NCI-H446 treated with DMSO at 0.1 percent for 48 hours (cell line): Measurements from ENCODE around the gene DNAJC7.
A peak's percentile ranks its signal among the peaks of the same experiment; 100 is the strongest.

ENCODE experiments used
- DNase-seq: peaks from one replicate; lab custom pipeline; 2025; lab: John Stamatoyannopoulos, UW

DNAJC7 gene

DNA sequence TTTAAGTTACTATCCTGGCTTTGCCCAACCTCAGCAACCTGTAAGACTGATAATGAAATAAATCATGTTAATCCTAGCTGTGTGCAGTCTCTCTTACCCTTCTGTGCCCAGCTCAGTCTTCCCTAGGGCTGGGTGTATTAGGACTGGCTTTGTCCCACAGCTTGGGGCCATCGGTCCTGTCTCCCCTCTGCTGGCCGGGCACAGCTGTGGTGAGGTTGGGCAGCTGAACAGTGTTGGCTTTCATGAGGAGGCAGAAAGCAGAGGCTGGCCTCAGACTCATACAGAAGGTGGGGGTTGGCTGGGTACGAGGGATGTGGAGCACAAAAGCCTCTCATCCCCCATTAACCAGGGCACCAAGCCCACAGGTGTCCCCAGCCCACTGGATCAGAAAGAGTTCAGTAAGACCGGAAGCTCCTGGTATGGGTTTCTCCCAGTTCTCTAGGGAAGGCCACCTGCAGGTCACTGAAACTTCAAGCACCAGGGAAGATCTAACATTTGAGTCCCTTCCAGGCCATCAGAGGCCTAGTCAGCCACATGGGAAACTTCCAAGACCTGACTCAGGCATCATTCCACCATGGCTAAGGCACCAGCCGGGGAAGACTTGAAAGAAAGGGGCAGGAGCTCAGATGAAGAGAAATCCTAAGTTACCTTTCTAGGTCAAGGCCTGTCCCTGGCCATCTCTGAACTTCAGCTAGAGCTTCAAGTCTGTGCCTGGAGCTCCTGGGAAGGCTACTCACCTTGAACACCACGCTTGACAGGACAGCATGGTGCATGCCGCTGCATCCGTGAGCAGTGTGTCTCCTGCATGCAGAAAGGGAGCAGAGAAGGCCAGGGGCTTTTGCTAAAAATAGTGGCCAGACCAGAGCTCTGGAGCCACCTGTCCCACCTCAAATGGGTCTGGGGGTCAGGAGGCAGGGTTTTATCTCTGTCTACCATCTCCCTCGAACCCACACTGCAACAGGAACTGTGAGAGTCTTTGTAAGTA is 41.8 kb downstream of the DNAJC7 start:
- no peak for DNase-seq

DNA sequence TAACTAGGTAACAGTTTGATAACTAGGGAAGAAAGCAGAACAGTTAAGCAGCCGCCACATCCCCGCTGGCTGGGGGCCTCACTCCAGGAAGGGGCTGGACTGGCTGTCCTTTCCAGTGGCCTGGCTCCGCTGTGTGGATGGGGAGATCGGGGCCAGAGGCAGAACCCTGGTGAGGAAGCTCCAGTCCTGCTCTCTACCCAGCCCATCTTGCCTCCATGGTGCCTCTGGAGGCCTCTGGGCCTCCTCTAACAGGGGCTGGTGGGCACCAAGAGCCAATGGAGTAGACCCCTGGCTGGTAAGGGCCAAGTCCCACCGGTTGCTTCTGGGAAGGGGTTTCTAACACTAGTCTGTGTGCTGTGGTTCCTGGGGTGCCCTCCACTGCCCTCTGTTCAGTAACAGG is 42.6 kb downstream of the DNAJC7 start:
- no peak for DNase-seq

DNA sequence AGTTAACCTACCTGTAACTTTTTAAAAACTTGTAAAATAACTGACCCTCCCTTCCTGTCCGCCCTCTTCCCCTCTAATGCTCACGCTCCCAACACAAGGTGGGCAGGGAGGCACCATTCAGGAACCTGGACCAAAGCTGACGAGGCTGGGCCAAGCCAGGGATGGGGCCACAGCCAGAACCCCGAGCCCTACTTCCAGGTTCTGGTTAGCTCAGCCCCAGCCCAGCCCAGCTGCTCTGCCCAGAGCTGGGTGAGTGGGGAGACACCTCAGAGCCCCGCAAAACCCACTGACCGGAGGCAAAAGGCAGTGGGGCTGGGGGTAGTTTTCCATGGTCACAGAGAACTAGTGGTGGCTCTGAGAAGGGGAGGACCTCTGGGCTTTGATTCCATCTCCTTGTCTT is 43.2 kb downstream of the DNAJC7 start:
- DNase-seq: no peak

DNA sequence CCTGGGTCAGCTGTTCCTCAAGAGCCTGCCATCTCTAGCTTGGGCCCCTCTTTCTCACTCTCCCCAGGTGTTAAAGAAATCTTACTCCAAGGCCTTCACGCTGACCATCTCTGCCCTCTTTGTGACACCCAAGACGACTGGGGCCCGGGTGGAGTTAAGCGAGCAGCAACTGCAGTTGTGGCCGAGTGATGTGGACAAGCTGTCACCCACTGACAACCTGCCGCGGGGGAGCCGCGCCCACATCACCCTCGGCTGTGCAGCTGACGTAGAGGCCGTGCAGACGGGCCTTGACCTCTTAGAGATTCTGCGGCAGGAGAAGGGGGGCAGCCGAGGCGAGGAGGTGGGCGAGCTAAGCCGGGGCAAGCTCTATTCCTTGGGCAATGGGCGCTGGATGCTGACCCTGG is 43.8 kb downstream of the DNAJC7 start:
- DNase-seq: no peak

DNA sequence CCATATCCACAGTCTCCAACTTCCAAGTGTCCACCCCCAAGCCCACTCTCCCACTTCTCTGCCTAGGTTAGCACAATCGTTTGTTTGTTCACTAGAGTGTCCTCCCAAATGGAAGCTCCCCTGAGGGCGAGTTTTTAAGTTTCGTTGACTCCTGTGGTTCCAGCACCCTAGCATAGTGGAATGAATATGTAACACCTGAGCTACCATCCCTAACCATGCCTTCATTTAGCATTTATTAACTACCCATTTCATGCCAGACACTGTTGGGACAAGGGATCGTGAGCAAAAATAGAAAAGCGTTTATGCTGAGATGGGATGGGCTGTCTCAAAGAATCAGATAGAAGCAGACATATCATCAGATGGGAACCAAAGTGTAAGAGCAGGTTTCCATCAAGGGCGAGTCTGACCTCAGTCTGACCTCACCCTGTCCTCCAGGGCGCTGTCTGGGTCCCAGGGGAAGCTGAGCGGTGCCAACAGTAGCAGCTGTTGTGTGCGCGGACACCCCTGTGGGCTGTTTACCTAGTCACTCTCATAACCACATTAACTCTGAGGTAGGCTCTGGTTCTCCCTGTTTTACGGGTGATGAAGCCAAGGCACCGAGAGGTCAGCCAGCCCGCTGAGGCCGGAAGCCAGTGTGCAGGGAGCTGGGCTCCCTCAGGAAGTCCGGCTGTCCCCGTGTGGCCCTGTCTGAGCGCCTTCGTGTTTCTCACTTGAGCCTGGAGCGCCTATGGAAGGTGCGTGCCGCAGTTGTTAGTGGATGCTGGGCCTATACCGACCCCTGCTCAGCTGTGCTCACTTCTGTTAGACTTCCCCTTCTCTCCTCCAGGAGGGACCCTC is 44.5 kb downstream of the DNAJC7 start:
- no peak for DNase-seq

DNA sequence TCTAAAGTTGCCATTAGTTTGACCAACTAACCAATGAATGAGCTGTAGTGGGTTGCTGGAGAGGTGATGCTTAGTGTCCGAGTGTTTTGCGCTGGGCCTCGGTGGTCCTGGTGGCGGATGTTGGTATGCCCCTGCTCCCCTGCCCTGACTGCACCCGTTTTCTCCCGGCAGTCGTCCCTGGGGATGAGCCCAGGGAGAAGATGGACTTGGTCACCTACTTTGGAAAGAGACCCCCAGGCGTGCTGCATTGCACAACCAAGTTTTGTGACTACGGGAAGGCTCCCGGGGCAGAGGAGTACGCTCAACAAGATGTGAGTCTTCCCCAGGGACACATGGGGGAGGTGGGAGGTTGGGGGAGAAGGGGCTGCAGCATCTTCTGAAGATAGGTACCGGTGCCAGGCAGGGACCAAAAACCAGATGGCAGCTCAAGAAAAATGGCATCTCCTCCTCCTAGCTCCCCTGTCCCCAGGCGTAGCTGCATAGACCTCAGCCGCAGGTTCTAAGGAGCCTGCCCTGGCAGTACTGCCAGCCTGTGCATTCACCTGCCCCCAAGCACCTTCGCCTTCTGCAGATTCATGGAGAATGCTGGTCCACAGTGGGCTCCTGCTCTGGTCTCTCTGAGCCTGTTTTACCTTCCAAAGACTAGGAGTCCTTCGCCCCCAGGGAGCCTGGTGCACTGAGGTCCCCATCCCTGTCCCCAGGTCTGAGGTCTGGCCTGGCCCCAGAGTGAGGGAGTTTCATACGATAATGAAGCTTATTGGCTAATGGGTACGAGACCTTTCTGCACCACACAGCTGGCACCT is 45.3 kb downstream of the DNAJC7 start:
- DNase-seq: no peak

DNA sequence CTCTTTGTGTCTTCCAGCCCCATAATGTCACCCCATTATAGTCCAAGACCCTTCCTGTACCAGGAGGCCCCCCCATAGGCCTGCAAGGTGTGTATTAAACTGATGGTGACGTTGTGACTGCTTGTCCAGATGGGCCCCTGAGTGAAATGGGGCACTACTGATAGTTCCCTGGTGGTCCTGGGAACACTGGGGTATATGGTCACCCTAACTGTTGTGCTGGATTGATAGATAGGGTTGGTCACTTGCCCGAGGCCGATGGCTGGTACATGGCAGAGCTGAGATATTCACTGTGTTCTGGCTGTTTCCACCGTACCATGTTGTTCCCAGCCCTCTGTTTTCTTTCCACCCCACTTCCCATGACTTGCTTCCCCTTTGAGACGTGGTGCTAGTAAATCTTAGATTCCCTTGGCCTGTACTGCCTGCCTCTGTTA is 46.3 kb downstream of the DNAJC7 start:
- DNase-seq: no peak

DNA sequence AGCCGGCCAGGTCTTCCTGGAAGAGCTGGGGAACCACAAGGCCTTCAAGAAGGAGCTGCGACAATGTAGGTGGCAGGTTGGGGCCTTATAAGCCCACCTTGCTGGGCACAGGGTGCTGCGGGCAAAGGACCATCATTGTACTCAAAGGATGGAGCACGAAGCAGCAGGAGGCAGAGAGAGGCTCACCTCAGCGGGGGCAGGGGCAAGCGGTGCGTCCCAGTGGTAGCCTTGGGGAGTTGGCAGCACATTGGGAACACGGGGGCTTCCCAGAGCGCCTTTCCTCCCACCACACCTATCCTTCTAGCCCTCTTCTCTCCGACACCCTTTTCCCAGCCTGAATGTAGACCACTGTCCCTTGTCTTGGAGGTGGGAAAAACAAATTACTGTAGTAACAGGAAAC is 48.6 kb downstream of the DNAJC7 start:
- DNase-seq: no peak

DNA sequence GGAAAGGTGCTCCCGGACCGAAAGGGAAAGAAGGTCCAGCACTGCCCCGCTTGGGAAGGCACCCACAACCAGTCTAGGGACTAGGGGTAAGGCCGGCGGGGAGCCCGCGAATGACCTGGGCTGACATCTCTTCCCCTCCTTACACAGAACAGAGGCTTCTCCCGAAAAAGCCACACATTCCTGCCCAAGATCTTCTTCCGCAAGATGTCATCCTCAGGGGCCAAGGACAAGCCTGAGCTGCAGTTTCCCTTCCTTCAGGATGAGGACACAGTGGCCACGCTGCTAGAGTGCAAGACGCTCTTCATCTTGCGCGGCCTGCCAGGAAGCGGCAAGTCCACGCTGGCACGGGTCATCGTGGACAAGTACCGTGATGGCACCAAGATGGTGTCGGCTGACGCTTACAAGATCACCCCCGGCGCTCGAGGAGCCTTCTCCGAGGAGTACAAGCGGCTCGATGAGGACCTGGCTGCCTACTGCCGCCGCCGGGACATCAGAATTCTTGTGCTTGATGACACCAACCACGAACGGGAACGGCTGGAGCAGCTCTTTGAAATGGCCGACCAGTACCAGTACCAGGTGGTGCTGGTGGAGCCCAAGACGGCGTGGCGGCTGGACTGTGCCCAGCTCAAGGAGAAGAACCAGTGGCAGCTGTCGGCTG is 49.2 kb downstream of the DNAJC7 start:
- no peak for DNase-seq

DNA sequence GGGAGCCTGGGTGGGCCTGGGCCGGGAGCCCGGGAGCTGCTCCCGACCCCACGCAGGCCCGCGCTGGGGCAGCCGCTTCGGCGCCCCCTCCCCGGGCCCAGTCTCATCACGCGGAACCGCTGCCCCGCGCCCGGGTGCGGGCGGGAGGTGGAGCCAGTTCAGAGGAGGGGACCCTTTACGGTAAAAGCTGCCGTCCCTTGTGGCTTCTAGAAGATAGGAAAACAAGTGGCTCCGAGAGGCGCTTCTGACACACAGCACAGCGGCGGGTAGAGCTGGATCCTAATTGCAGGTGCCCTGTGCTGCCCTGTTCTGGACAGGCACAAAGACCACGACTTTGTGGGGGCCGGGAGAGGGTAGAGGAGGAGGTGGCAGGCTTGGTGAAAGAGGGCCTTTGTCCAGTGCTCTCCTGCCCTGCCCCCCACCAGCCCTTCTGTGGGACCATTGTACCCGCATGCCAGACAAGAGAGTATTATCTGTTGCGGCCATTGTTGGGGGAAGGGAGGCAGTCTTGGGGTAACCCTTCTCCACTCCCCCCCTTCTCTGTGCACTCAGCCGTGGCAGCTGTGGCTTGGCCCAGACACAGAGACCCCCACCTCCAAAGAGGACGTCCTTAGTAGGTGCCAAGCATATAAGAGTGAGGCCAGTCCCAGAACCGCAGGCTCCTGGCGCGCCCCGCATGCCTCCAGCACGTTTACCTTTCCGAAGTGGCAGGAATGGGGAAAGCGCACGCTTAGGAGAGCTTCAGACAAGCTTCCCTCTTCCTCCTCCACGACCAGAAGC is 49.9 kb downstream of the DNAJC7 start:
- DNase-seq: no peak

DNA sequence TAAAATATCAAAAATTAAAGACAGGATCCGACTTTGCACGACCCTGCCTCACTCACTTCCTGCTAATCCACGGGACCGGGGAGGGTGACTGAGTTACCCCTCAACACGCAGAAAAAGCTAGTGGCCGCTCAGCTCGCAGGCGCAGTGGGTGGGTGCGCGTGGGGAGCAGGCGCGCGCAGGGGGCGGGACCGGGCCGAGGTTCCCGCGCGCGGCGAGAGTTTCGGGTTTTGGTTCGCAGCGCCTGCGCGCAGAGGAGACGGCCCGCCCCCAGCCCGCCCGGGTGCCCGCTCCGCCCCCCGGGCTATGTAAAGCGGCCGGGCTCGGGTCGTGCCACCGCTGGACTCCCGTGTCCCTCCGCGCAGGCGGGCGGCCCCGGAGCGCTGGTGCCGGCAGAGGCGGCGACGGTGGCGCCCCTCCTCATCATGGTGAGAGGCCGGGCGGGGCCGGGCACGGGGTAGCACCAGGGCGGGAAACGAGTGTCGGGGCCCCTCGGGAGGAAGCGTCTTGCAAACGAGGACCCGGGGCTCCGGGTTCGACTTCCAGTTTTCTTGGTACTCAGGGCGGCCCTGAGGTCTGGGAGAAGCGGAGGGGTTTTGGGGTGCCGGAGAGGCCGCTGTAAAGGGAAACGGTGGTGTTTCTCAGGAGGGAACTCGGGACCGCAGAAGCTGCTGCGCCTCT is 50.6 kb downstream of the DNAJC7 start, which contains the start of gene CNP:
TSS of gene CNP (plus strand) at position 333 of the 678 bp plus-strand sequence. CDS start at position 423, 90 bp downstream.
- DNase-seq: peak; percentile 49

DNA sequence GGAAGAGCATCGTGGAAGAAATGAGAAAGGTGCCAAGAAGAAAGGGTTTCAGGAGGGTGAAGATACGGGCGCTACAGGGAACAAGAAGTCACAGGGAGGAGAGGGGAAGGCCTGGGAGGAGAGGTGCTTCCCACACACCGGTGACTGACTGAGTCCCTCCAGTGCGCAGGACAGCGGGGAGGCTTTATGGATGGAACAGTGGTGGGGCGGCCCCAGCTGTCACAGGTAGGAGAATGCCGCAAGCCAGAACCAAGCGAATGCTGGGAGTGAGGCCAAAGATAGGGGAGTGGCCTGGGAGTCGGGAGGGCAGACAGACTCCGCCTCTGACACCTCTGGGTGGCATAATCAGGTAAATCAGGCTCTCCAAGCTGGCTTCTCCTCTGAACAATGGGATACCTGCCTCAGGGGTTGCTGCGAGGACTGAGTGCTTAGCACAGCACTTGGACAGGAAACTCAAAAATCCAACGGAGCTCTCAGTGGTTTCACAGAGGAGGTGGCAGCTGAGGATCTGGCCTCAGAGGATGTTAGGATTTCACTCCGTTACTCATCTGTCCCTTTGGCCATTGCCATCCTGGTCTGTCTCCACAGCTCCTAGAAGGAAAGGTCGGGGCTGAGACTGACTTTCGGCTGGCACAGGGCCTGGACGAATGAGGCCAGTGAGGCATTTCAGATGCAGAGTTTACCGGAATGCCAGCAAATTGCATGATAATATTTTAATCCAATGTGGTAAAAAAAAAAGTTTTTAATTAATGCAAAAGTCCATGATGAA is 51.4 kb downstream of the DNAJC7 start:
- DNase-seq: no peak

DNA sequence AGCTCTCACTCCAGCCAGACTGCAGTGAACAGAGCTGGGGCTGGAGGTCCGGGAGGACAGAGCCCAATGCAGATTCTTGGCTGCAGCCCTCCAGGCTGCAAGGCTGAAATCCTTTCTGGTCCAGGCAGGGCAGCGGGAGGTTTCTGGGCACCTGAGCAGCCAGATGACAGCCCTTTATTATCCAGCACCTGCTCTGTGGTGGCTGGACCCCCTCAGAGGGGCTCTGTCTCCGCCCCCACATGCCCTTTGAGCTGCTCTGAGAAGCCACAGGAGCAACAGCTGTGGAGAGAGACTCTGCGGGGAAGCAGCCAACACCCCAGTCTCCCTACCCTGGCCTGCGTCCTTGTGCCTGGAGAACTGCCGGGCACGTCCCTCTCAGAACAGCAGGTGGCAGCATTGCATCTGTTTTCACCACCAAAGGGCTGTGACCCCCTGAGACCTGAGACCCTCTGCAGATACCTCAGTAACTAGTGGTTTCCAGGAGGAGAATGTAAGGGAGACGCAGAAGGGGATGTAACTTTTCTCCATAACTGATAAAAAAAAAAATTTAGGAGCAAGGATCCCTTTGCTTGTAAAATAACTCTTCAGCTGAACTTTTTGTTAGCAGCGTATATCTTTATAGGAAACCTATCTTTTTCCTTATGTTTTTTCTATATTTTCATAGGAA is 54.3 kb downstream of the DNAJC7 start:
- peak; percentile 38 for DNase-seq

DNA sequence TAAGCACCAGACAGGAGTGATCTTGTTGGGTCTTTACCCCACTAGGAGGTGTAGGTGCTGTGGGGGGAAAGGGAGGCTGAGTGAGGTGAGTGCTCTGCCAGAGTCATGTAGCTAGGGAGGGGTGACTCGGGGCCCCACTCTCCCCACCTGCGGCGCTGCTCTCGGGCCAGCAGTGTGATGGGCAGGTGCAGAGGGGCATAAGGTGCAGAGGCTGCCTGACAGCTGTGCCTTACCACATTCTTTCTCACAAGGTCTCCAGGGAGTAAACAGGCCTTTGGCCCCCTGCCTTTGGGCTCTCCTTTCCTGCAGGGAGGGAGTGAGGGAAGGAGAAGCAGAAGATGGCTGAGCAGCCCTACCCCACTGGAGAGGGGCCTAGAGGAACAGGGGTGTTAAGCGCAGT is 55.1 kb downstream of the DNAJC7 start:
- DNase-seq: no peak

DNA sequence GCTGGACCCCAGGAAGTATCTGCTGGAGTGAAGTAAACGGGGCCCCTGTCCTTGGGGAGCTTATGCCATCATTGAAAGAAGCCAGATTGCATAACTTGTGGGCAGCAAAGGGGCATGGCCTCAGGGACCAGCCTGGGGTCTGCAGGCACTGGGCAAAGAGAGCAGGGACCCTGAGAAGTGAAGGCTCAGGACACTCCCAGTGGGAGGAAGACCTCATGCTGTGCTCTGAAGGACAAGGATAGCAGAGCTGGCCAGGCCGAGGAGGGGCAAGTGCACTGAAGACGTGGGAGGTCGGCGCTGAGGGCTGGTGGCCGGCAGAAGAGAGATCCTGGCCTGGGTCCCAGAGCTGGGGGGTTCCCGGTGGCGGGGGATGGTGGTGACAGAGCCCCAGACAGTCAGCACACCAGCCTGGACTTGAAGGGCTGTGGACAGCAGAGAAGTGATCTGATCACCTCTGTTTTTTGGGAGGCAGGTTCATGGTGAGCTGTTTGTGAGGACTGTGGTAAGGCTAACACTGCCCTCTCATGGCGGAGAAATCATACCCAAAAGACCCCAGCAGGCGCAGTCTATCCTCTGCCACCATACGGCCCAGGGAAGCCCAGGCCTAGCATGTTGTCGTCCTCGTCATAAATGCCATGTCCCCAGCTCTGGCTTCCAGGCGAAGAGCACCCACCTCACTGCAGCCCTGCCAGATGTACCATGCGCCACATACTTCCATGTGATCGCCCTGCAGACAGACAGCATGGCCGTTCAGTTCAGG is 57.7 kb downstream of the DNAJC7 start:
- peak; percentile 23 for DNase-seq

DNA sequence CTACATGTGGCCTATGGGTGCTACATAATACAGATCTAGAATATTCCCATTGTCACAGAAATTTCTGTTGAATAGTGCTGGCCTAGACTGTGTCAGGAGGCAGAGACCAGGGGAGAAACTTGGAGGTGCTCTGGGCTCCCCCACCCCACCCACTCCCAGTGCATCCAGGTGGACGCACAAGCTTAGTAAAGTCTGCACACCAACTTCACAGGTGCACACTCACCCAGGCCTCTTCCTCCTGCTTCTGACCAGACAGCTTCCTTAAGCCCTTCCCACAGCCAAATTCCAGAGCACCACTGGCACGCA is 58.3 kb downstream of the DNAJC7 start:
- DNase-seq: no peak

DNA sequence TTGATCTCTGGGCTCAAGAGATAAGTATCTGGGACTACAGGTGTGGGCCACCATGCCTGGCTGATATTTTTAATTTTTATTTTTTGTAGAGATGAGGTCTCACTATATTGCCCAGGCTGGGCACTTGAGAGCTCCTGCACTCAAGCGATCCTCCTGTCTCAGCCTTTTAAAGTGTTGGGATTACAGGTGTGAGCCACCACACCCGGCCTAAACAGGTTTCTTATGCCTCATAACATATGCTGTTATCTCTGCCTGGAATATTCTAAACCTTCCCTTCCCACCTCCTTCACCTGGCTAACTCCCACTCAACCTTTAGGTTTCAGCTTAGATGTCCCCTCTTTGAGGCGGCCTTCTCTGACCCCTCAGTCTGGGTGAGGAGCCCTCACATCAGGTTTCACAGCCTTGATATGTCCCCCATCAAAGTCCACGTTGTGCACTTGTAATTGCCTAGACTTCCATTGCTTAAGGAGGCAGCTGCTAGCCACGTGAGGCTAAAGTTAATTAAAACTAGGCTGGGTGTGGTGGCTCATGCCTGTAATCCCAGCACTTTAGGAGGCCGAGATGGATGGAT is 59.3 kb downstream of the DNAJC7 start:
- DNase-seq: no peak
